ENCODE measurements around the gene MEAF6.

MEAF6 gene

DNA sequence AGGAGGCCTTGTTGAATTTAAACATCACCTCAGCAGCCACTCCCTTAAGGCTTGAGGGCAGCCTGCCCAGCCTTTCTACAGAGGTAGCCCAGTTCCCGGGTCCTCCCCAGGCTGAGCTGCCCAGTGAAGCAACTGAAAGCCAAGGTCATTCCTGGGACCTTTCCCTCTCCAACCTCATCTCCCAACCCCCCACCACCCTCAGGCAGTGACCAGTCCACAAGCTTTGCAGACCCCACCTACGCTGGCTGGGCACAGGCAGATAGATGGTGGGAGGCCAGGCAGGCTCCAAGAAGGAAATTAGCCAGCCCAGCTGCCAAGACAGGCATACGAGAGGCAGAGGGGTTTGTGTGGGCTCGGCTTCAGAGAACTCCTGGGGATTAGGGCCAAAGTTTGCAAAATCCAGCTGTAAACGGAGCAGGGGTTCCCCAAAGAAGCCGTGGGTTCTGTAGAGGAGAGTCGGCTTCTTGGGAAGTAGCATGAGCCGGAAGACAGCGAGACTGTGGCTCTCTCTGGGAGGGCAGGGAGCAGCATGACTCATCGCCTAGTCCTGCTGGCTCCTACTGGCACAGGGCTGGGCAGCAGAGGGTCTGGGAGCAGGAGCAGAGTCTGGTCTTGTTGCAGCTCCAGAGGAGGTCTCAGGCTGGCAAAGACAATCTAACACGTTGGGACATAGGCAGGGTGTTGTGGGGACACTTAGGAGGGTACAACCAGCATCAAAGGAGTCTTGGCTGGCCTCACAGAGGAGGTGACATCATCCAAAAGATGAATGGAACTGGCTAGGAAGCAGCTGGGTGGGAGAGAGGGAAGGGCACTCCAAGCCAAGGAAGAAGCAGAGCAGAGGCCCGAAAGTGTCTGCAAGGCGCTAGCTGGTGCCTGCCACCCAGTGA lies 43.0 kb downstream of the MEAF6 start:
- no peak for ATAC-seq

- ATAC-seq = no peak
Measured at GRCh38 chr1:37469386-37469785, 45.2 kb downstream of the MEAF6 start.

- ATAC-seq = no peak
Measured at GRCh38 chr1:37468037-37468436, 46.5 kb downstream of the MEAF6 start.

GRCh38 chr1:37465593-37466517 lies 48.7 kb downstream of the MEAF6 start:
- peak; percentile 35 to 41 for ATAC-seq

DNA sequence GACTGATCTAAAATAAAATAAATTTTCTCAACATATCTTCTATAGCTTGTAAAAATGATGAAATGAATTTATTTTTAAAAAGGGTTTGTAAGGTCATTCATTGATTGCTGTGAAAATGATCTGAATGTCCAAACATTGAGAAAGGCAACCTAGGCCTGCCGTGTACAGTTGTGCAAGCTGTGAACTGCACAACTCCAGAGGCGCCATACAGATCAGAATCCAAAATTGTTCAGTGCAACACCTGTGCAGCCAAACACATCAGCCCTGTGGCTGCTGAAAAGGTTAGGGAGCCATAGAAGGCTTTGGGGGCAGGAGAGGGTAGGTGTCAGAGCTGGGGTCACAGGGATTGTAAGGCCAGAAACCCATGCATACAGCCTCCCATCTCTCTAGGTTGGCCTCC lies 50.1 kb downstream of the MEAF6 start:
- no peak for ATAC-seq

- no peak for ATAC-seq
Measured at GRCh38 chr1:37461698-37462436, 52.7 kb downstream of the MEAF6 start.

DNA sequence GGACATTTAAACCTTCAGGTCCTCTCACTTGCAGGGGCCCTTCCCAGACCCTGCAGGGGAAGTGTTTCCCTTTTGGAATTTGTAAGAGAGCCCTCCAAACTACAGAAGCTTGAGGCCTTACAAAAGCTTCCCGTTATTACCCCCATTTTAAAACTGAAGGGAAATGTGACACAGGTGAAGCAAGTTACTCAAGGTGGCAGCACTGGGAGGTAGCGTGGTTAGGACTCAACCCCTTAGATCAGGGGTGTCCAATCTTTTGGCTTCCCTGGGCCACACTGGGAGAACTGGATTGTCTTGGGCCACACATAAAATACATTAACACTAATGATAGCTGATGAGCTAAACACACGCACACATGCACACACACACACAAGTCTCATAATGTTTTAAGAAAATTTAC lies 56.0 kb downstream of the MEAF6 start:
- no peak for ATAC-seq

GRCh38 chr1:37456614-37457013 lies 58.0 kb downstream of the MEAF6 start:
- no peak for ATAC-seq

GRCh38 chr1:37455516-37455915 lies 59.0 kb downstream of the MEAF6 start:
- no peak for ATAC-seq

DNA sequence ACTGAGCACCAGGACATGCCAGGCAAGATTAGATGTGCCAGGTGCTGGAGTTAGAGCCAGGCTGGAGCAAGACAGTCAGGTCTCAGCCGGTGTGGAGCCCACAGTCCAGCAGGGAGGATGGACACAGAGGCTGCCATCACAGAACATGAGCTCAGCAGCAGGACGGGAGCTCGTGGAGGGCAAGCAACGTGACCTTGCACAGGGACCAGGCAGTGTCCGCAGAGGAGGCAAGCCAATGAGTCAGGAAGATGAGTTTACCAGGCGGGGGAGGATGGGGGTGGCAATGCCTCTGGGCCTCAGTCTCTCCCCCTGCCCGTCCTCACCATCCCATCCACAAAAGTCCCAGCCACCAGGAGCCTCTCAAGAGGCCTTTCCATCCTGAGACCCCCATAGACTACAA lies 60.9 kb downstream of the MEAF6 start:
- ATAC-seq = no peak

GRCh38 chr1:37452416-37452815 lies 62.1 kb downstream of the MEAF6 start:
- no peak for ATAC-seq

DNA sequence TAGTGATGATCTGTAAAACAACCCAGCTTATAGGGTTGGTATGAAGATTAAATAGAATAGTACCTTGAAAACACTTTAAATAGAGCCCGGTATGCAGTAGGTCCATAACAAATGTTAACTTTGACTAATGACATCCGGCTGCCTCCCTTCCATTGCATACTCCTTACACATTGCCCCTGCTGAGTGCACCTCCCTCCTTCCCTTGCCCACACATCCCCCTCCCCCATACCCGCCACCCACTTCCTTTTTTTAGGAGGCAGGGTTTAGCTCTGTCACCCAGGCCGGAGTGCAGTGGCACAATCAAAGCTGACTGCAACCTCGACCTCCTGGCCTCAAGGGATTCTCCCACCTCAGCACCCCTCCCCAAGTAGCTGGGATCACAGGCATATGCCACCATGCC lies 64.6 kb downstream of the MEAF6 start:
- ATAC-seq = peak in 1 of 2 donors; percentile 15

DNA sequence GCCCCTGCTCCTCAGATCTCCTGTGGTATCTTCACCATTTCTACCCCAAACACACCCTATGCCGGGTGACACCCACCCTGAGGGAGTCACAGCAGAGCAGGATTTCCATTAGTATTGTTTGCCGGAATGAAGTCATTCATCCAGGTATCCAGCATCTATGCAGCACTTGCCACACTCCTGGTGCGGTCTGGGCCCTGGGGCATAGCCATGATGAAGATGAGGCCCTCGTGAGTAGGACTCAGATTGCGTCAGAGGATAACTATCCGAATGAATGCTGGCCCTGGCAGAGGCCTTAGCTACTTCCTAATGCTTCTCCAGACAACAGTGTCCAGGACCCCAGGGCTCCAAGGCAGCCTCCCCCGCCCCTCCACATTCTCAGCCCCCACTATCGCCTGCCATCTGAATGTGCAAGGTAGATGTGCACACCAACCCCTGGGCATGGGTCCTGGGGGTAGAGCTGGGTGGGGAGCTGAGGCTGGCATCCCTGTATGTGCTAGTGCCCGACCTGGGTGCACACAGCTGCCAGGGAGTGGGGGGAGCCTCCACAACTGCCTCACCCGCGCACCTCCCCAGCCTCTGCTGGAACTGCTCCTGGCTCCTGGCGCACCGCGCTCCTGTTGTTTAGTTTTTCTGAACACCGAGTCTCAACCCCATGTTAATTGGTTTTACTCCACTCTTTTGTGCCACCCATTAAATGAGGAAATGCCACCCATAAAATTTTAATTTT lies 65.7 kb downstream of the MEAF6 start:
- no peak for ATAC-seq

GRCh38 chr1:37448185-37448584 lies 66.4 kb downstream of the MEAF6 start:
- no peak for ATAC-seq

DNA sequence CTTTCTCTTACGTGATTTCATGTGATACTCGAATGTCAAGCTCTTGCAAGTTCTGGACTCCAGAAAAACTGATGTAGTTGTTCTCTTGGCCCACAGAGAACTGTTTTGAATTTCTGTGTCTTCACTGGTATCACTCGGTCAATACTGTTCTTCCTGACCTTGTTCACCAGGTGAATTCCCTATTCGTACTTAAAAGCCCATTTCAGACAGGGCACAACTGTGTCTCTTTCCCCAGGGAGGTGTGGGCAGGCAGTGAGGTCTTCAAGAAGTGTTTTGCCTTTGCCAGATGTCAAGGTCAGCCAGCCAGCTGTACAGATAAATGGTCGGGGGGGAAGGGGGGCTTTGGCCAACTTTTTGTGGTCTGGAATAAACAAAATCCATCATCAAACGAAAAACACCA lies 67.7 kb downstream of the MEAF6 start:
- no peak for ATAC-seq

GRCh38 chr1:37442644-37443043 lies 71.9 kb downstream of the MEAF6 start:
- ATAC-seq = no peak

Measured in activated CD4-positive, CD25-positive, alpha-beta regulatory T cell treated with anti-CD3 and anti-CD28 coated beads, Interleukin-2, amount 50 U/mL, for 24 hours (primary cell).